Adrenal gland (tissue), 12 donors: ENCODE results near the gene TESK1. TPM values are rescaled to one million over a fixed set of nuclear protein-coding genes. Genes with fewer than 3 reads are reported as not detected.

Experiments
- DNase-seq, 7 donors: peaks; one replicate each; pipeline ENCODE4 v3.0.0-alpha.2; 2019 to 2020
- H3K27ac ChIP-seq, 5 donors: fragments of 200-600 bp; sonication (generic) in 4 of 5; 1 replicate in 3 of 5; 2 replicates in 2 of 5; pipeline versions ENCODE4 v1.5.1 to v1.8.0; 2016 to 2020; ENCODE audit warnings: mild to moderate bottlenecking in 1 of 5
- H3K27me3 ChIP-seq: fragments of 200-600 bp; 2 replicates; pipeline ENCODE4 v1.8.0; 2021
- H3K36me3 ChIP-seq, 2 donors: fragments of 200-600 bp; replicated peaks in 1 of 2; 1 replicate in 1 of 2; 2 replicates in 1 of 2; pipeline versions ENCODE4 v1.5.1 to v1.8.0; 2018 to 2022
- H3K4me1 ChIP-seq, 2 donors: fragments of 200-600 bp; replicated peaks in 1 of 2; 1 replicate in 1 of 2; 2 replicates in 1 of 2; pipeline versions ENCODE4 v1.5.1 to v1.8.0; 2018 to 2021
- H3K4me3 ChIP-seq, 4 donors: fragments of 200-600 bp; sonication (generic) in 3 of 4; one replicate each; pipeline ENCODE4 v1.5.1; 2016 to 2018
- H3K9me3 ChIP-seq, 3 donors: fragments of 200-600 bp; sonication (generic) in 1 of 3; replicated peaks in 1 of 3; 1 replicate in 2 of 3; 2 replicates in 1 of 3; pipeline versions ENCODE4 v1.5.1 to v1.8.0; 2016 to 2021
- POLR2A ChIP-seq, 2 donors: fragments of 450-650 bp; IDR thresholded peaks; one replicate each; pipeline ENCODE4 v1.6.1; 2017; ENCODE audit warnings: antibody characterized with exemption in 2 of 2, mild to moderate bottlenecking in 2 of 2, moderate library complexity in 1 of 2
- WGBS, 4 donors: extraction: QIAGEN DNeasy Blood & Tissue Kit in 2 of 4; methylation state at CpG; one replicate each; pipeline versions ENCODE4 v1.1.5 to v1.1.7; 2013 to 2017; 5-methylcytosine and 5-hydroxymethylcytosine counted together
- intact Hi-C, 2 donors: fragments of 100-400 bp; cut with DNase I; formaldehyde crosslinking; loops; one replicate each; pipeline versions ENCODE4 v1.14.1 to v1.15.0; 2022 to 2023
- polyA plus RNA-seq, 3 donors: library from polyadenylated mRNA; stranded (reverse); fragments of 200-250 nt in 2 of 3; fragments of 350-450 nt in 1 of 3; fragmentation: Illumina TruSeq in 1 of 3; extraction: RNeasy Lipid Tissue Mini Kit (QIAGEN cat#74804) in 1 of 3; gene quantifications; one replicate each; pipeline ENCODE4 v1.2.3, GENCODE V29; 2013 to 2014
- total RNA-seq, 9 donors: library from RNA; depleted of rRNA in 4 of 9; stranded (reverse); fragments of >200 nt in 4 of 9; fragments of 120-200 nt in 1 of 9; fragmentation: NEBNext Ultra II Directional in 1 of 9; extraction: Animal tissue kit (Norgen Biotek cat#: 25700) in 1 of 9; gene quantifications; one replicate each; pipeline versions ENCODE4 v1.1.0 to v1.2.4, GENCODE V29; 2013 to 2023
- TF ChIP-seq, protein P1 (sequence below), 6 experiments: fragments of 450-650 bp in 4 of 6; fragments of 200-600 bp in 2 of 6; sonication (generic) in 1 of 6; IDR thresholded peaks; 1 replicate in 5 of 6; 2 replicates in 1 of 6; pipeline versions ENCODE4 v1.5.1 to v1.8.0; 2016 to 2021; ENCODE audit warnings: antibody characterized with exemption in 6 of 6, mild to moderate bottlenecking in 2 of 6, moderate library complexity in 1 of 6
- donor health status: healthy with polysubstance abuse.
- donor health status: Bipolar disorder and iron deficiency.
- donor health status: DM: yes; HTN: yes; CAD: no.
- donor health status: DM: no; HTN: no; CAD: no.
- donor health status: DM: no; HTN: no; CAD: no.
- donor health status: DM: yes; HTN: yes; CAD: no.

TESK1 gene
- total and polyA plus RNA-seq, 12 donors = 25.9 to 189 (median 65.5) TPM

GRCh38 chr9:35612843-35613242 is 7.8 kb downstream of the TESK1 start:
- H3K4me3 ChIP-seq = no peak overlapping the region
- DNase-seq = no peak
- WGBS, 4 donors = 88 to 98% (median 90%) methylated on average over 2 of the region's 2 CpGs
- no peak overlapping the region for H3K27ac ChIP-seq
- peaks cover 0 to 7% of the 10 kb centered on the region in 2 donors for H3K4me1 ChIP-seq
- intact Hi-C loops = no loop called here
- TF ChIP-seq POLR2A (IDR thresholded peaks at IDR 0.05) = no peak
- TF ChIP-seq, protein P1, sequence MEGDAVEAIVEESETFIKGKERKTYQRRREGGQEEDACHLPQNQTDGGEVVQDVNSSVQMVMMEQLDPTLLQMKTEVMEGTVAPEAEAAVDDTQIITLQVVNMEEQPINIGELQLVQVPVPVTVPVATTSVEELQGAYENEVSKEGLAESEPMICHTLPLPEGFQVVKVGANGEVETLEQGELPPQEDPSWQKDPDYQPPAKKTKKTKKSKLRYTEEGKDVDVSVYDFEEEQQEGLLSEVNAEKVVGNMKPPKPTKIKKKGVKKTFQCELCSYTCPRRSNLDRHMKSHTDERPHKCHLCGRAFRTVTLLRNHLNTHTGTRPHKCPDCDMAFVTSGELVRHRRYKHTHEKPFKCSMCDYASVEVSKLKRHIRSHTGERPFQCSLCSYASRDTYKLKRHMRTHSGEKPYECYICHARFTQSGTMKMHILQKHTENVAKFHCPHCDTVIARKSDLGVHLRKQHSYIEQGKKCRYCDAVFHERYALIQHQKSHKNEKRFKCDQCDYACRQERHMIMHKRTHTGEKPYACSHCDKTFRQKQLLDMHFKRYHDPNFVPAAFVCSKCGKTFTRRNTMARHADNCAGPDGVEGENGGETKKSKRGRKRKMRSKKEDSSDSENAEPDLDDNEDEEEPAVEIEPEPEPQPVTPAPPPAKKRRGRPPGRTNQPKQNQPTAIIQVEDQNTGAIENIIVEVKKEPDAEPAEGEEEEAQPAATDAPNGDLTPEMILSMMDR (IDR thresholded peaks at IDR 0.05) = no peak
- no peaks in the 10 kb centered on the region for H3K9me3 ChIP-seq
- no peaks in the 10 kb centered on the region for H3K27me3 ChIP-seq
- H3K36me3 ChIP-seq = peaks cover 0 to 23% of the 10 kb centered on the region in 2 donors

GRCh38 chr9:35615981-35616680 is 11.1 kb downstream of the TESK1 start:
- Histone ChIP-seq H3K9me3 (no peaks in the 10 kb centered on the region), H3K4me1 (peaks cover 0 to 7% of the 10 kb centered on the region in 2 donors), H3K36me3 (no peaks in the 10 kb centered on the region), H3K27me3 (no peaks in the 10 kb centered on the region), H3K27ac (no peak overlapping the region), H3K4me3 (no peak overlapping the region)
- 81 to 86% (median 84%) methylated on average over 17 of the region's 17 CpGs for WGBS, 4 donors
- TF ChIP-seq, protein P1 (IDR thresholded peaks at IDR 0.05) = no peak
- TF ChIP-seq POLR2A (IDR thresholded peaks at IDR 0.05) = no peak
- DNase-seq = no peak
- intact Hi-C loops = no loop called here

GRCh38 chr9:35616681-35617459 is 11.8 kb downstream of the TESK1 start:
- WGBS, 4 donors = 12 to 22% (median 15%) methylated on average over 27 to 51 of the region's 51 CpGs
- H3K36me3 ChIP-seq = no peaks in the 10 kb centered on the region
- H3K4me1 ChIP-seq = peaks cover 0 to 7% of the 10 kb centered on the region in 2 donors
- peak overlapping the region in 2 of 4 donors; percentile 7 to 45 for H3K4me3 ChIP-seq
- DNase-seq = peak; percentile 65 to 90 (median 81)
- TF ChIP-seq, protein P1 (IDR thresholded peaks at IDR 0.05) = peak in 1 of 6 experiments; percentile 6
- TF ChIP-seq POLR2A (IDR thresholded peaks at IDR 0.05) = no peak
- intact Hi-C loops = no loop called here
- no peaks in the 10 kb centered on the region for H3K9me3 ChIP-seq
- H3K27me3 ChIP-seq = no peaks in the 10 kb centered on the region
- H3K27ac ChIP-seq = no peak overlapping the region

DNA sequence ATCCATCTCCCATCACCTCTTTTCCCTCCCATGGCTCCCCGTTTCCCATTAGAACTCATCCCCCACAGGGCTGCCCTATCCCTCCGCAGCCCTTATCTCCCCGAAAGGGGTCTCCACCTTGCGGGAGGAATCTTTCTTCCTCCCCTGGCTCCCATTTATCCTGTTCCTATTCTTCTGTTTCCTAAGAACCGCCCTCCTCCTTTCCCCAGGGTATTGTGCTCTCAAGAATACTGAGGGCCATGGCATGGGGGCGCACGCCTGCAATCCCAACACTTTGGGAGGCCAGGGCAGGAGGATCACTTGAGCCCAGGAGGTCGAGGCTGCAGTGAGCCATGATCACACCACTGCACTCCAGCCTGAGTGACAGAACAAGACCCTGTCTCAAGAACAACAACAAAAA is 12.5 kb downstream of the TESK1 start:
- Histone ChIP-seq H3K27ac (no peak overlapping the region), H3K4me3 (peak overlapping the region in 1 of 4 donors; percentile 45), H3K9me3 (no peaks in the 10 kb centered on the region), H3K27me3 (no peaks in the 10 kb centered on the region), H3K4me1 (peaks cover 0 to 7% of the 10 kb centered on the region in 2 donors), H3K36me3 (no peaks in the 10 kb centered on the region)
- TF ChIP-seq, protein P1 (IDR thresholded peaks at IDR 0.05) = no peak
- 69 to 76% (median 73%) methylated on average over 8 of the region's 8 CpGs for WGBS, 4 donors
- intact Hi-C loops = no loop called here
- DNase-seq = no peak
